ENCODE results near the gene NPAS2. TPM values are rescaled to one million over a fixed set of nuclear protein-coding genes. Genes with fewer than 3 reads are reported as not detected.

NPAS2 gene
- polyA plus RNA-seq, 1 donor (not counting 4 experiments of a cell fraction or from before 2014, with no cell fraction given) = 17.7 TPM

- no peak for TF ChIP-seq EZH2 (IDR thresholded peaks at IDR 0.05; ENCODE audit: low read length)
- TF ChIP-seq CTCF (optimal IDR thresholded peaks at IDR 0.05 in 1 of 3, IDR thresholded peaks at IDR 0.05 in 1 of 3, conservative IDR thresholded peaks at IDR 0.05 in 1 of 3; ENCODE audit: extremely low read depth in 1 of 3, insufficient read depth in 2 of 3, low read length in 3 of 3) = no peak
- H3K9me1 ChIP-seq (ENCODE audit: control insufficient read depth, extremely low read depth, insufficient read depth, low read length) = no peaks in the 10 kb centered on the region
- H3K9ac ChIP-seq (ENCODE audit: control insufficient read depth, extremely low read depth, insufficient read depth, low read length) = no peak overlapping the region
- DNase-seq (ENCODE audit: low read depth, low spot score) (no peak), FAIRE-seq (no peak)
- H3K4me3 ChIP-seq (ENCODE audit: control insufficient read depth in 2 of 3, extremely low read depth in 1 of 3, insufficient read depth in 2 of 3, low read depth in 1 of 3, low read length in 3 of 3) = no peak overlapping the region
- H3K27ac ChIP-seq (ENCODE audit: control insufficient read depth, insufficient read depth, low read length) = no peak overlapping the region
- H3K4me1 ChIP-seq (ENCODE audit: control insufficient read depth, extremely low read depth, insufficient read depth, low read length) = no peaks in the 10 kb centered on the region
- H3K36me3 ChIP-seq (ENCODE audit: control insufficient read depth in 2 of 2, extremely low read depth in 1 of 2, insufficient read depth in 2 of 2, low read length in 2 of 2) = peaks cover 3 to 18% of the 10 kb centered on the region in 2 experiments
- no peak overlapping the region for H3K4me2 ChIP-seq (ENCODE audit: control insufficient read depth, extremely low read depth, insufficient read depth, low read depth, low read length)
- dilution Hi-C loops (cut with MboI; ENCODE audit: extremely low pct_ligation_motif_present, low sequenced_read_pairs) = no loop called here
- no peaks in the 10 kb centered on the region for H3K27me3 ChIP-seq (ENCODE audit: control insufficient read depth, extremely low read depth, insufficient read depth, low read length)
- no peak overlapping the region for H2AFZ ChIP-seq (ENCODE audit: control insufficient read depth, low read length)
- no peaks in the 10 kb centered on the region for H3K9me3 ChIP-seq (ENCODE audit: control insufficient read depth, low read depth, low read length)
- no peaks in the 10 kb centered on the region for H3K79me2 ChIP-seq (ENCODE audit: control insufficient read depth, insufficient read depth, low read length)
- no peaks in the 10 kb centered on the region for H4K20me1 ChIP-seq (ENCODE audit: control insufficient read depth, extremely low read depth, insufficient read depth, low read length)
Observed at GRCh38 chr2:101023327-101024107, 203.6 kb downstream of the NPAS2 start.

GRCh38 chr2:101025561-101025960 is 205.6 kb downstream of the NPAS2 start:
- TF ChIP-seq EZH2 (IDR thresholded peaks at IDR 0.05; ENCODE audit: low read length) = no peak
- TF ChIP-seq CTCF (optimal IDR thresholded peaks at IDR 0.05 in 1 of 3, IDR thresholded peaks at IDR 0.05 in 1 of 3, conservative IDR thresholded peaks at IDR 0.05 in 1 of 3; ENCODE audit: extremely low read depth in 1 of 3, insufficient read depth in 2 of 3, low read length in 3 of 3) = no peak
- Histone ChIP-seq H3K9me3 (ENCODE audit: control insufficient read depth, low read depth, low read length) (no peaks in the 10 kb centered on the region), H3K9ac (ENCODE audit: control insufficient read depth, extremely low read depth, insufficient read depth, low read length) (no peak overlapping the region), H3K27me3 (ENCODE audit: control insufficient read depth, extremely low read depth, insufficient read depth, low read length) (no peaks in the 10 kb centered on the region), H2AFZ (ENCODE audit: control insufficient read depth, low read length) (no peak overlapping the region), H3K79me2 (ENCODE audit: control insufficient read depth, insufficient read depth, low read length) (no peaks in the 10 kb centered on the region), H3K4me1 (ENCODE audit: control insufficient read depth, extremely low read depth, insufficient read depth, low read length) (no peaks in the 10 kb centered on the region), H3K4me3 (ENCODE audit: control insufficient read depth in 2 of 3, extremely low read depth in 1 of 3, insufficient read depth in 2 of 3, low read depth in 1 of 3, low read length in 3 of 3) (no peak overlapping the region), H4K20me1 (ENCODE audit: control insufficient read depth, extremely low read depth, insufficient read depth, low read length) (no peaks in the 10 kb centered on the region), H3K36me3 (ENCODE audit: control insufficient read depth in 2 of 2, extremely low read depth in 1 of 2, insufficient read depth in 2 of 2, low read length in 2 of 2) (peaks cover 1 to 10% of the 10 kb centered on the region in 2 experiments), H3K27ac (ENCODE audit: control insufficient read depth, insufficient read depth, low read length) (no peak overlapping the region), H3K9me1 (ENCODE audit: control insufficient read depth, extremely low read depth, insufficient read depth, low read length) (no peaks in the 10 kb centered on the region), H3K4me2 (ENCODE audit: control insufficient read depth, extremely low read depth, insufficient read depth, low read depth, low read length) (no peak overlapping the region)
- no peak for FAIRE-seq
- DNase-seq (ENCODE audit: low read depth, low spot score) = no peak
- dilution Hi-C loops (cut with MboI; ENCODE audit: extremely low pct_ligation_motif_present, low sequenced_read_pairs) = loop anchor here (25.0 kb wide), 1 partner anchor 187 kb away; no protein-coding TSS in a partner anchor

All from keratinocyte (primary cell).